Measurements from ENCODE around the gene WDFY4.

Gene WDFY4

DNA sequence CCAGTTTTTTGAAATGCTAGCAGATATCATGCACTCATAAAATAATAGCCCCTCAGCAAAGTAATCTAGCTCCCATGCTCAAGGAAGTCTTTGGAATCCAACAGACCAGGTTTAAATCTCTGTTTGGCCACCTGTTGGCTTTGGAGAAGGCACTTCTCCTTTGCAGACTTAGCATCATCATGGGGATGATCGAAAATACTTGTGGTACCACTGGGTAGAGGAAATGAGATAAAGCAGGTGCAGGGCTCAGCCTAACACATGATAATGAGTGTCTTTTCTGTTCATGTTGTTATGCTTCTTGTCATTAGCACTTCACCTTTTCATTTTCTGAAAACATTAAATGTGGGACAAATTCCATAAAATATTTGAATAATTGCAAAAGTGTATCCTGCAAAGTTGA, 187.6 kb downstream of the WDFY4 start:
- Histone ChIP-seq H3K4me3 (ENCODE audit: low read depth, low read length) (no peak overlapping the region), H3K9me3 (ENCODE audit: insufficient read depth, low read depth, low read length) (no peaks in the 10 kb centered on the region), H3K9ac (ENCODE audit: low read length) (no peak overlapping the region), H3K14ac (ENCODE audit: low read length) (no peak overlapping the region), H3K27me3 (ENCODE audit: insufficient read depth, low read length) (no peaks in the 10 kb centered on the region), H2BK12ac (ENCODE audit: low read length) (no peak overlapping the region), H4K8ac (ENCODE audit: low read depth, low read length) (no peak overlapping the region), H4K12ac (ENCODE audit: low read depth, low read length) (no peak overlapping the region), H3K4ac (ENCODE audit: low read depth, low read length) (no peak overlapping the region), H3K18ac (ENCODE audit: low read length) (no peak overlapping the region), H2AFZ (ENCODE audit: insufficient read depth, low read length, poor library complexity) (no peak overlapping the region), H3K4me1 (ENCODE audit: control insufficient read depth in 1 of 2, insufficient read depth in 2 of 2, low read length in 2 of 2) (no peaks in the 10 kb centered on the region), H2AK5ac (ENCODE audit: low read length) (no peak overlapping the region), H3K79me2 (ENCODE audit: control insufficient read depth, insufficient read depth, low read length, poor library complexity) (no peaks in the 10 kb centered on the region), H2BK120ac (ENCODE audit: insufficient read depth, low read length, poor library complexity) (no peak overlapping the region), H3K79me1 (ENCODE audit: low read length) (no peaks in the 10 kb centered on the region), H4K91ac (ENCODE audit: low read depth, low read length) (no peak overlapping the region), H3K36me3 (ENCODE audit: control insufficient read depth in 1 of 2, insufficient read depth in 2 of 2, low read length in 2 of 2) (no peaks in the 10 kb centered on the region), H3K4me2 (ENCODE audit: low read length) (no peak overlapping the region), H2BK5ac (ENCODE audit: low read depth, low read length, poor library complexity) (no peak overlapping the region), H3K27ac (ENCODE audit: low read depth, low read length) (no peak overlapping the region), H3K23ac (ENCODE audit: low read length) (no peak overlapping the region)
- no peak for DNase-seq
- no CpG with 5 or more reads among the region's 1 CpG for WGBS (ENCODE audit: extremely low coverage, insufficient coverage, insufficient read length)

DNA sequence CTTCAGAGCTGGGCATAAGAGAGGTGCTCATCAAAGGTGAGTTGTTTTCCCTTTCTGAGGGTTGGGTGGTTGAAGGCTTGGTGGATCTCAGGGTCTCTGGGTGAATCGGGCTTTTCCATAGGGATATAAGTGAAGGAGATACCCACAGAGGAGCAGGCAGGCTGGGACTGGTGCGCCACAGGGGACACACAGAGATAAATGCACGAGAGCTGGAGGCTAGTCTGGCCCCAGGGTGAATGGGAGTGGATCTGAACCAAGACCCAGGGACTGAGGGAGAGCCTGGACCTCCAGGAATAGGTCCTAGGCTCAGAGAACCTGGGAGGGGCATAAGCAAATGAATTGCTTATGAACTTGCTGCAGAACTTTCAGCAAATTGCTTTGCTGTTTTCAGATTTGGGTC, 193.4 kb downstream of the WDFY4 start:
- Histone ChIP-seq H3K4me2 (ENCODE audit: low read length) (no peak overlapping the region), H3K9ac (ENCODE audit: low read length) (no peak overlapping the region), H3K79me2 (ENCODE audit: control insufficient read depth, insufficient read depth, low read length, poor library complexity) (no peaks in the 10 kb centered on the region), H3K27me3 (ENCODE audit: insufficient read depth, low read length) (no peaks in the 10 kb centered on the region), H3K9me3 (ENCODE audit: insufficient read depth, low read depth, low read length) (no peaks in the 10 kb centered on the region), H3K4ac (ENCODE audit: low read depth, low read length) (no peak overlapping the region), H3K4me1 (ENCODE audit: control insufficient read depth in 1 of 2, insufficient read depth in 2 of 2, low read length in 2 of 2) (no peaks in the 10 kb centered on the region), H3K4me3 (ENCODE audit: low read depth, low read length) (no peak overlapping the region), H2BK120ac (ENCODE audit: insufficient read depth, low read length, poor library complexity) (no peak overlapping the region), H3K79me1 (ENCODE audit: low read length) (no peaks in the 10 kb centered on the region), H3K27ac (ENCODE audit: low read depth, low read length) (no peak overlapping the region), H3K23ac (ENCODE audit: low read length) (no peak overlapping the region), H3K36me3 (ENCODE audit: control insufficient read depth in 1 of 2, insufficient read depth in 2 of 2, low read length in 2 of 2) (no peaks in the 10 kb centered on the region), H2BK5ac (ENCODE audit: low read depth, low read length, poor library complexity) (no peak overlapping the region), H4K91ac (ENCODE audit: low read depth, low read length) (no peak overlapping the region), H3K18ac (ENCODE audit: low read length) (no peak overlapping the region), H4K12ac (ENCODE audit: low read depth, low read length) (no peak overlapping the region), H2BK12ac (ENCODE audit: low read length) (no peak overlapping the region), H3K14ac (ENCODE audit: low read length) (no peak overlapping the region), H2AFZ (ENCODE audit: insufficient read depth, low read length, poor library complexity) (no peak overlapping the region), H4K8ac (ENCODE audit: low read depth, low read length) (no peak overlapping the region), H2AK5ac (ENCODE audit: low read length) (no peak overlapping the region)
- no peak for DNase-seq
- WGBS (ENCODE audit: extremely low coverage, insufficient coverage, insufficient read length): no CpG with 5 or more reads among the region's 3 CpGs

DNA sequence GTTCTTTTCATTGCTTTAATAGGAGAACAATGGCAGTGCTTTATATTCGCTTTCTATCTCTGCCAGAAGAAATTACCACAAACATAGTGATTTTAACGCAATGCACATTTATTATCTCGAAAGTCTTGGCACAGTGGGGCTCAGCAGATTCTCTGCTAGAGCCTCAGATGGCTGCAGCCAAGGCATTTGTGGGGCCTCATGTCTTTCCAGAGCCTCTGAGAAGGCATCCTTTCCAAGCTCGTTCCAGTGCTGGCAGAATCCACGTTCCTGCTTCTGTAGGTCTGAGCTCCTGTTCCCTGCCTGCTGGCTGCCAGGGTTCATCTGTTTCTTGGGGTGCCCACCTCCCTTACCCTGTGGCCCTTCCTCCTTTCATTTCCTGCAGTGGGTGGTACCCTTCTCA, 194.8 kb downstream of the WDFY4 start:
- no peak overlapping the region for H3K18ac ChIP-seq (ENCODE audit: low read length)
- H3K4me2 ChIP-seq (ENCODE audit: low read length): no peak overlapping the region
- no peak overlapping the region for H4K8ac ChIP-seq (ENCODE audit: low read depth, low read length)
- no peak overlapping the region for H2AFZ ChIP-seq (ENCODE audit: insufficient read depth, low read length, poor library complexity)
- H3K27ac ChIP-seq (ENCODE audit: low read depth, low read length): no peak overlapping the region
- H3K79me1 ChIP-seq (ENCODE audit: low read length): no peaks in the 10 kb centered on the region
- no peak overlapping the region for H3K9ac ChIP-seq (ENCODE audit: low read length)
- no peak overlapping the region for H2BK5ac ChIP-seq (ENCODE audit: low read depth, low read length, poor library complexity)
- H4K91ac ChIP-seq (ENCODE audit: low read depth, low read length): no peak overlapping the region
- no peaks in the 10 kb centered on the region for H3K9me3 ChIP-seq (ENCODE audit: insufficient read depth, low read depth, low read length)
- H3K36me3 ChIP-seq (ENCODE audit: control insufficient read depth in 1 of 2, insufficient read depth in 2 of 2, low read length in 2 of 2): no peaks in the 10 kb centered on the region
- H3K4ac ChIP-seq (ENCODE audit: low read depth, low read length): no peak overlapping the region
- no peak overlapping the region for H3K23ac ChIP-seq (ENCODE audit: low read length)
- WGBS (ENCODE audit: extremely low coverage, insufficient coverage, insufficient read length): no CpG with 5 or more reads among the region's 5 CpGs
- no peak overlapping the region for H3K14ac ChIP-seq (ENCODE audit: low read length)
- H3K27me3 ChIP-seq (ENCODE audit: insufficient read depth, low read length): no peaks in the 10 kb centered on the region
- H3K4me1 ChIP-seq (ENCODE audit: control insufficient read depth in 1 of 2, insufficient read depth in 2 of 2, low read length in 2 of 2): no peaks in the 10 kb centered on the region
- H3K4me3 ChIP-seq (ENCODE audit: low read depth, low read length): no peak overlapping the region
- H2AK5ac ChIP-seq (ENCODE audit: low read length): no peak overlapping the region
- H2BK120ac ChIP-seq (ENCODE audit: insufficient read depth, low read length, poor library complexity): no peak overlapping the region
- no peak overlapping the region for H4K12ac ChIP-seq (ENCODE audit: low read depth, low read length)
- no peak overlapping the region for H2BK12ac ChIP-seq (ENCODE audit: low read length)
- H3K79me2 ChIP-seq (ENCODE audit: control insufficient read depth, insufficient read depth, low read length, poor library complexity): no peaks in the 10 kb centered on the region
- DNase-seq: no peak

DNA sequence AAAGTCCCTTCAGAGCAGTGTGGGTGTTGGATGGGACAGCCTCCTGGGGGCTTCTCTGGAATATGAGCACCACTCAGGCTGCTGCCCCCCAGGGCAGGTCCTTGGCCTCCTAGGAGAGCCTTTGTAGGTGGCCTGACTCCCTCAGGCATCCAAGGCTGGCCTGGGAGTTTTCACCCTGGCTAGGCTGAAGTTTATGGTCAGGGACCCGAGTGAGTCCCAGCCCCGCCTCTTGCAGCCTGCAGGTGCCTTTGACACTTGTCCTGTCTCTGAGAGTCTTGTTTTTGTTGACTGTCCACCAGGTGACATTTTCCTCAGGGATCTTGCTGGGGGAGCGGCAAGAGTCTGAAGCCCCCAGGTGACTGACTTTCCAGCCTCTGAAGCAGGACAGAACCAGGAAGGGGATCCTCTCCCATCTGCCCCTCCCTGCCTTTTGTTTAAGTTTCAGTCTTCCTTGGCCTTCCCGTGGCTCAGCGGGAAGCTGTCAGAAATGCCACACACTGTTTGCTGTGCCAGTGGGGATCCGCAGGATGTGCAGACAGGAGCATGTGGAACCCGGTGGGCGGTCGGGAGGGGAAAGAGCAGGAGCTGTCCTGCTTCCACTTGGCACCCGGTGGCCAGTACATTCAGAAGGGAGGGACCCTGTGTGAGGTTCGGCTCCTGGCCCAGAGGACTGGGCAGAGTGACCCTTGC, 195.5 kb downstream of the WDFY4 start:
- H2AFZ ChIP-seq (ENCODE audit: insufficient read depth, low read length, poor library complexity): no peak overlapping the region
- H3K4me2 ChIP-seq (ENCODE audit: low read length): no peak overlapping the region
- no peak overlapping the region for H2BK12ac ChIP-seq (ENCODE audit: low read length)
- no peaks in the 10 kb centered on the region for H3K79me2 ChIP-seq (ENCODE audit: control insufficient read depth, insufficient read depth, low read length, poor library complexity)
- no peaks in the 10 kb centered on the region for H3K9me3 ChIP-seq (ENCODE audit: insufficient read depth, low read depth, low read length)
- no peak overlapping the region for H2AK5ac ChIP-seq (ENCODE audit: low read length)
- no peak for DNase-seq
- no peak overlapping the region for H3K18ac ChIP-seq (ENCODE audit: low read length)
- H4K8ac ChIP-seq (ENCODE audit: low read depth, low read length): no peak overlapping the region
- H4K12ac ChIP-seq (ENCODE audit: low read depth, low read length): no peak overlapping the region
- WGBS (ENCODE audit: extremely low coverage, insufficient coverage, insufficient read length): no CpG with 5 or more reads among the region's 11 CpGs
- peak overlapping the region; percentile 26 for H3K4me3 ChIP-seq (ENCODE audit: low read depth, low read length)
- no peak overlapping the region for H4K91ac ChIP-seq (ENCODE audit: low read depth, low read length)
- H3K4me1 ChIP-seq (ENCODE audit: control insufficient read depth in 1 of 2, insufficient read depth in 2 of 2, low read length in 2 of 2): no peaks in the 10 kb centered on the region
- H2BK5ac ChIP-seq (ENCODE audit: low read depth, low read length, poor library complexity): no peak overlapping the region
- H3K14ac ChIP-seq (ENCODE audit: low read length): no peak overlapping the region
- no peak overlapping the region for H3K27ac ChIP-seq (ENCODE audit: low read depth, low read length)
- H3K9ac ChIP-seq (ENCODE audit: low read length): no peak overlapping the region
- H3K79me1 ChIP-seq (ENCODE audit: low read length): no peaks in the 10 kb centered on the region
- no peak overlapping the region for H3K4ac ChIP-seq (ENCODE audit: low read depth, low read length)
- H3K36me3 ChIP-seq (ENCODE audit: control insufficient read depth in 1 of 2, insufficient read depth in 2 of 2, low read length in 2 of 2): no peaks in the 10 kb centered on the region
- no peak overlapping the region for H2BK120ac ChIP-seq (ENCODE audit: insufficient read depth, low read length, poor library complexity)
- H3K27me3 ChIP-seq (ENCODE audit: insufficient read depth, low read length): no peaks in the 10 kb centered on the region
- H3K23ac ChIP-seq (ENCODE audit: low read length): no peak overlapping the region
